ENCODE measurements around the gene IQGAP1. TPM values are rescaled to one million over a fixed set of nuclear protein-coding genes. Genes with fewer than 3 reads are reported as not detected.

The IQGAP1 gene
- total and polyA plus RNA-seq, 2 donors (not counting 1 experiment from before 2014, with no cell fraction given) = 222 to 270 TPM

GRCh38 chr15:90389513-90389912 lies 1.5 kb downstream of the IQGAP1 start:
- H4K20me1 ChIP-seq (ENCODE audit: control insufficient read depth, extremely low read depth, insufficient read depth, low read length) = no peaks in the 10 kb centered on the region

GRCh38 chr15:90393040-90393439 lies 5.0 kb downstream of the IQGAP1 start:
- Histone ChIP-seq H3K4me1 (ENCODE audit: control insufficient read depth, extremely low read depth, insufficient read depth, low read length) (peaks cover 2% of the 10 kb centered on the region), H3K4me3 (replicated peaks in 1 of 4; ENCODE audit: control extremely low read depth in 1 of 4, insufficient read depth in 1 of 4, low read depth in 3 of 4, low read length in 4 of 4) (no peak overlapping the region), H3K79me2 (ENCODE audit: control insufficient read depth, insufficient read depth, low read length) (peaks cover 89% of the 10 kb centered on the region), H2AFZ (ENCODE audit: low read length) (no peak overlapping the region), H3K27ac (ENCODE audit: insufficient read depth, low read length) (no peak overlapping the region), H4K20me1 (ENCODE audit: control insufficient read depth, extremely low read depth, insufficient read depth, low read length) (no peaks in the 10 kb centered on the region), H3K9ac (ENCODE audit: insufficient read depth, low read length) (no peak overlapping the region), H3K36me3 (ENCODE audit: control insufficient read depth, insufficient read depth, low read length) (peaks cover 5% of the 10 kb centered on the region), H3K9me3 (ENCODE audit: control insufficient read depth, insufficient read depth, low read depth, low read length) (no peaks in the 10 kb centered on the region), H3K27me3 (ENCODE audit: control insufficient read depth, insufficient read depth, low read length) (no peaks in the 10 kb centered on the region), H3K4me2 (ENCODE audit: extremely low read depth, insufficient read depth, low read length) (no peak overlapping the region)
- TF ChIP-seq EZH2 (IDR thresholded peaks at IDR 0.05; ENCODE audit: low read length, missing control alignments) (no peak), CTCF (conservative IDR thresholded peaks at IDR 0.05 in 1 of 2, IDR thresholded peaks at IDR 0.05 in 1 of 2; ENCODE audit: low read depth in 1 of 2, low read length in 2 of 2) (no peak)
- DNase-seq (ENCODE audit: low read depth in 2 of 2) = no peak

More at GRCh38 chr15:90389513-90389912, 1.5 kb downstream of the IQGAP1 start:
- Histone ChIP-seq H3K4me1 (ENCODE audit: control insufficient read depth, extremely low read depth, insufficient read depth, low read length) (peaks cover 2% of the 10 kb centered on the region), H2AFZ (ENCODE audit: low read length) (no peak overlapping the region), H3K27me3 (ENCODE audit: control insufficient read depth, insufficient read depth, low read length) (no peaks in the 10 kb centered on the region), H3K79me2 (ENCODE audit: control insufficient read depth, insufficient read depth, low read length) (peaks cover 60% of the 10 kb centered on the region), H3K36me3 (ENCODE audit: control insufficient read depth, insufficient read depth, low read length) (peaks cover 3% of the 10 kb centered on the region), H3K4me2 (ENCODE audit: extremely low read depth, insufficient read depth, low read length) (peak overlapping the region; percentile 81), H3K4me3 (replicated peaks in 1 of 4; ENCODE audit: control extremely low read depth in 1 of 4, insufficient read depth in 1 of 4, low read depth in 3 of 4, low read length in 4 of 4) (peak overlapping the region; percentile 60 to 97 (median 81)), H3K27ac (ENCODE audit: insufficient read depth, low read length) (peak overlapping the region; percentile 85), H3K9ac (ENCODE audit: insufficient read depth, low read length) (peak overlapping the region; percentile 97), H3K9me3 (ENCODE audit: control insufficient read depth, insufficient read depth, low read depth, low read length) (no peaks in the 10 kb centered on the region)
- TF ChIP-seq CTCF (conservative IDR thresholded peaks at IDR 0.05 in 1 of 2, IDR thresholded peaks at IDR 0.05 in 1 of 2; ENCODE audit: low read depth in 1 of 2, low read length in 2 of 2) (no peak), EZH2 (IDR thresholded peaks at IDR 0.05; ENCODE audit: low read length, missing control alignments) (no peak)
- no peak for DNase-seq (ENCODE audit: low read depth in 2 of 2)

DNA sequence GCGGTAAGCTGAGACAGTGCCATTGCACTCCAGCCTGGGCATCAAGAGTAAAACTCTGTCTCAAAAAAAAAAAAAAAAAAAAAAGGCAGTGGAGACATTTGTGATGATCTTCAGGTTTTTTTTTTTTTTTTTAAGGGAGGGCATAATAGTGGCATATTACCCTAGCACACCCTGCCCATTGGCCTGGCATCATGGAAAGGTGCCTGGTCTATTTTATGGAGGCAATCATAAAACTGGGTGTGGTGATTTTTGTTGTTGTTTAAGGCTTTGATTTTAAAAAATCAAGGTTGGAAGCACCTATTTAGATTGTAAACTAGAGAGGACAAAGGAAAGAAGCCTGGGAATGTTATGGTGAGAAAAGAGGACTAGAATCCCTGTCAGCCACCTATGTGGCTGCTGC lies 6.0 kb downstream of the IQGAP1 start:
- Histone ChIP-seq H3K27ac (ENCODE audit: insufficient read depth, low read length) (no peak overlapping the region), H3K36me3 (ENCODE audit: control insufficient read depth, insufficient read depth, low read length) (peaks cover 5% of the 10 kb centered on the region), H4K20me1 (ENCODE audit: control insufficient read depth, extremely low read depth, insufficient read depth, low read length) (no peaks in the 10 kb centered on the region)

More for the DNA sequence above, 6.0 kb downstream of the IQGAP1 start:
- Histone ChIP-seq H3K79me2 (ENCODE audit: control insufficient read depth, insufficient read depth, low read length) (peaks cover 93% of the 10 kb centered on the region), H2AFZ (ENCODE audit: low read length) (no peak overlapping the region), H3K9ac (ENCODE audit: insufficient read depth, low read length) (no peak overlapping the region), H3K27me3 (ENCODE audit: control insufficient read depth, insufficient read depth, low read length) (no peaks in the 10 kb centered on the region), H3K9me3 (ENCODE audit: control insufficient read depth, insufficient read depth, low read depth, low read length) (no peaks in the 10 kb centered on the region), H3K4me2 (ENCODE audit: extremely low read depth, insufficient read depth, low read length) (no peak overlapping the region), H3K4me3 (replicated peaks in 1 of 4; ENCODE audit: control extremely low read depth in 1 of 4, insufficient read depth in 1 of 4, low read depth in 3 of 4, low read length in 4 of 4) (no peak overlapping the region), H3K4me1 (ENCODE audit: control insufficient read depth, extremely low read depth, insufficient read depth, low read length) (peaks cover 2% of the 10 kb centered on the region)
- no peak for DNase-seq (ENCODE audit: low read depth in 2 of 2)
- no peak for TF ChIP-seq CTCF (conservative IDR thresholded peaks at IDR 0.05 in 1 of 2, IDR thresholded peaks at IDR 0.05 in 1 of 2; ENCODE audit: low read depth in 1 of 2, low read length in 2 of 2)
- TF ChIP-seq EZH2 (IDR thresholded peaks at IDR 0.05; ENCODE audit: low read length, missing control alignments) = no peak
